Upper lobe of right lung (tissue), 1 donor: Measurements from ENCODE around the gene TCTN3. TPM values are rescaled to one million over a fixed set of nuclear protein-coding genes. Genes with fewer than 3 reads are reported as not detected.

Source experiments
- ATAC-seq: fragments of 200-7000 bp; cut with Tn5 transposase; one replicate; pipeline ENCODE4 v1.9.1; 2020; ENCODE audit warnings: mild to moderate bottlenecking, moderate library complexity
- DNase-seq: peaks from one replicate; pipeline ENCODE4 v3.0.0-alpha.2; 2020
- H3K27ac ChIP-seq: fragments of 200-600 bp; one replicate; pipeline ENCODE4 v1.8.0; 2022
- H3K27me3 ChIP-seq: fragments of 200-600 bp; one replicate; pipeline ENCODE4 v1.8.0; 2022; ENCODE audit warnings: mild to moderate bottlenecking
- H3K36me3 ChIP-seq: fragments of 200-600 bp; one replicate; pipeline ENCODE4 v1.8.0; 2022
- H3K4me1 ChIP-seq: fragments of 200-600 bp; one replicate; pipeline ENCODE4 v1.8.0; 2022
- H3K4me3 ChIP-seq: fragments of 200-600 bp; one replicate; pipeline ENCODE4 v1.8.0; 2022; ENCODE audit warnings: mild to moderate bottlenecking
- H3K9me3 ChIP-seq: fragments of 200-600 bp; one replicate; pipeline ENCODE4 v1.8.0; 2022
- intact Hi-C: fragments of 100-400 bp; cut with DNase I; formaldehyde crosslinking; loops from one replicate; pipeline ENCODE4 v1.11.0; 2022
- total RNA-seq: library from RNA; stranded (reverse); fragmentation: NEBNext Ultra II Directional; extraction: Animal tissue kit (Norgen Biotek cat#: 25700); gene quantifications from one replicate; pipeline ENCODE4 v1.2.1, GENCODE V29; 2021
- TF ChIP-seq, protein P1 (sequence below): fragments of 200-600 bp; IDR thresholded peaks from one replicate; pipeline ENCODE4 v1.8.0; 2022; ENCODE audit warnings: antibody characterized with exemption
- donor health status: DM: no; HTN: yes; CAD: no; lungs with severe emphysema.

TCTN3 gene
- total RNA-seq, 1 donor from 2014 or later, result 29.0 TPM

DNA sequence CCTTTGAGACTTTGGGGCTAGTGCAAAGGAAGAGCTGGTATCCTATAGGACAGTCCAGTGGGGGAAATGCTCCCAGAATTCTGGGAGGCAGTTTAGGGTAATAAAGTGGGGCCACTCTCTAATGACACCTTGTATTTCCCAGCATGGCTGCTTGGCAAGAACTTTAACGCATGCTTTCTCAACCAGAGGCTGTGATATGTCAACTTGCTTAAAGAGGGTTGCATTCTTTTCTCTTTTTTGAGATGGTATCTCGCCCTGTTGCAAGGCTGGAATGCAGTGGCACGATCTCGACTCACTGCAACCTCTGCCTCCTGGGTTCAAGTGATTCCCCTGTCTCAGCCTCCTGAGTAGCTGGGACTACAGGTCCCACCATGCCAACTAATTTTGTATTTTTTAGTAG, 75.6 kb downstream of the TCTN3 start:
- ATAC-seq, result no peak
- Histone ChIP-seq H3K36me3 (peaks cover 67% of the 10 kb centered on the region), H3K9me3 (no peaks in the 10 kb centered on the region)

DNA sequence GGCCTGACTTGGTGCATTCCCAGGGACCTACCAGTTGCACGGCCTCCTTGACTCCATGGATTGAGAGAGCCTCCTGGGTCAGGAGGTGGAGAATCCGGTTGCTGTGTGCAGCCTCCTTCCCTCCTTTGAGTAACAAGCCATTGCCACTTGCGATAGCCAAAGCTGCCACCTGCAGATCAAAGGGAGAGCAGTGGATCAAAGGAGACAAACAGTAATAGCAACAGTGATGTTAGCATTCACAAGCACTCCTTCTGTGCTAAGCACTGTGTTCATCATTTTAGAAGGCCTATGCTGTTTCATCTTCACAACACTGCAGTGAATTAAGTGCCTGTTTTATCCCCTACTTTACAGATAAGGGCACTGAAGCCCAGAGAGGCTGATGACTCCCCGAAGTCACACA, 77.3 kb downstream of the TCTN3 start:
- no peaks in the 10 kb centered on the region for H3K27me3 ChIP-seq
- no peak for DNase-seq
- H3K4me3 ChIP-seq, result no peak overlapping the region
- peaks cover 83% of the 10 kb centered on the region for H3K36me3 ChIP-seq
- no peak overlapping the region for H3K27ac ChIP-seq
- TF ChIP-seq, protein P1, sequence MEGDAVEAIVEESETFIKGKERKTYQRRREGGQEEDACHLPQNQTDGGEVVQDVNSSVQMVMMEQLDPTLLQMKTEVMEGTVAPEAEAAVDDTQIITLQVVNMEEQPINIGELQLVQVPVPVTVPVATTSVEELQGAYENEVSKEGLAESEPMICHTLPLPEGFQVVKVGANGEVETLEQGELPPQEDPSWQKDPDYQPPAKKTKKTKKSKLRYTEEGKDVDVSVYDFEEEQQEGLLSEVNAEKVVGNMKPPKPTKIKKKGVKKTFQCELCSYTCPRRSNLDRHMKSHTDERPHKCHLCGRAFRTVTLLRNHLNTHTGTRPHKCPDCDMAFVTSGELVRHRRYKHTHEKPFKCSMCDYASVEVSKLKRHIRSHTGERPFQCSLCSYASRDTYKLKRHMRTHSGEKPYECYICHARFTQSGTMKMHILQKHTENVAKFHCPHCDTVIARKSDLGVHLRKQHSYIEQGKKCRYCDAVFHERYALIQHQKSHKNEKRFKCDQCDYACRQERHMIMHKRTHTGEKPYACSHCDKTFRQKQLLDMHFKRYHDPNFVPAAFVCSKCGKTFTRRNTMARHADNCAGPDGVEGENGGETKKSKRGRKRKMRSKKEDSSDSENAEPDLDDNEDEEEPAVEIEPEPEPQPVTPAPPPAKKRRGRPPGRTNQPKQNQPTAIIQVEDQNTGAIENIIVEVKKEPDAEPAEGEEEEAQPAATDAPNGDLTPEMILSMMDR, result no peak
- no peaks in the 10 kb centered on the region for H3K4me1 ChIP-seq
- intact Hi-C loops, result no loop called here
- H3K9me3 ChIP-seq, result no peaks in the 10 kb centered on the region
- no peak for ATAC-seq

More for the DNA sequence above, 75.6 kb downstream of the TCTN3 start:
- Histone ChIP-seq H3K27ac (no peak overlapping the region), H3K27me3 (no peaks in the 10 kb centered on the region), H3K4me3 (no peak overlapping the region), H3K4me1 (no peaks in the 10 kb centered on the region)
- TF ChIP-seq, protein P1, result no peak
- DNase-seq, result no peak
- intact Hi-C loops, result no loop called here

Other genes with a start within 250 kb of the TCTN3 start
- gene SORBS1, start 132.6 kb downstream of the TCTN3 start, total RNA-seq, result 50.7 TPM
- gene ALDH18A1, start 37.2 kb downstream of the TCTN3 start, total RNA-seq, result 32.8 TPM
- 64.6 TPM for gene ENTPD1, start 62.2 kb upstream of the TCTN3 start, total RNA-seq
- gene CC2D2B, start 214.0 kb upstream of the TCTN3 start, total RNA-seq, result 2.8 TPM